ENCODE measurements around the gene SOX9. TPM values are rescaled to one million over a fixed set of nuclear protein-coding genes. Genes with fewer than 3 reads are reported as not detected.

SOX9 gene
- total RNA-seq, 1 donor from 2014 or later, result 23.8 TPM

- DNase-seq (ENCODE audit: low read depth), result no peak
- no peak overlapping the region for H3K4me3 ChIP-seq (ENCODE audit: low read depth, low read length)
- TF ChIP-seq CTCF (conservative IDR thresholded peaks at IDR 0.05; ENCODE audit: low read depth, low read length), result no peak
These were observed 25.6 kb downstream of the SOX9 start for GRCh38 chr17:72146371-72146770.

DNA sequence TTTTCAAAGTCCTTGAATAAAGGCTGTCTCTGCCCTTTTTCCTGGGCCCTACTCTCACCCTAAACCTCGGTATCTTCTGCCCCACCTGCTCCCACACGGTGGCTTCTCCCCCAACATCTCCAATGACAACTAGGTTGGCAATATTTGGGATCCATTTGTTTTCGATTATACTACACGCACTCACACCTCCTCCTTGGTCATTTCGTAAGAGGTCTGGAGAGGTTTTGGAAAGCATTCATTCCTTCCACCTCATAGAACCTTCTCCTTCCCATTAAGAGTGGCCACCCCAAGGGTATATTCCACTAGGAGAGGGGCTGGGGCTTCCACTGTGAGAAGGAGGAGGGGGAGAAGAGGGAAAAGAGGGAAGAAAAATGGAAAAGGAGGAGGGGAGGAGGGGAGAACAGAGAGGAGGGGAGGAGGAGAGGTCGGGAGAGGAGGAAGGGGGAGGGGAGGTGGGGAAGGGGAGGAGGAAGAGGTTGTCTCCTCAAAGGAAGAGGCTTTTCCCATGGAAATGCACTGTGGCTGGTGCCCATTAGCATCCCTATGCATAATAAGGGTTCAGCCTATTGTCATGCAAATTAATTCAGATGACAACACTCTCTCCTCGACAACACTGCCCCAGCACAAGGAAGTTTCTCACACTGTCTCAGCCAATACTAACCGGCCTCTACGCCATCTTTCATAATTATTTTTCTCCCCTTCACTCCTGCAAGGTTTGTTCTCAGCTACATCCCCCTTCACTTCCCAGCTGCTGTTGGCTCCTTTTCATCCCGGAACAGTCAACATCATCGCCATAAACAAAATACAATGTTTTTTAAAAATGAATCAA lies 30.0 kb downstream of the SOX9 start:
- no peak for TF ChIP-seq CTCF (conservative IDR thresholded peaks at IDR 0.05; ENCODE audit: low read depth, low read length)
- no peak for DNase-seq (ENCODE audit: low read depth)
- H3K4me3 ChIP-seq (ENCODE audit: low read depth, low read length), result no peak overlapping the region

DNA sequence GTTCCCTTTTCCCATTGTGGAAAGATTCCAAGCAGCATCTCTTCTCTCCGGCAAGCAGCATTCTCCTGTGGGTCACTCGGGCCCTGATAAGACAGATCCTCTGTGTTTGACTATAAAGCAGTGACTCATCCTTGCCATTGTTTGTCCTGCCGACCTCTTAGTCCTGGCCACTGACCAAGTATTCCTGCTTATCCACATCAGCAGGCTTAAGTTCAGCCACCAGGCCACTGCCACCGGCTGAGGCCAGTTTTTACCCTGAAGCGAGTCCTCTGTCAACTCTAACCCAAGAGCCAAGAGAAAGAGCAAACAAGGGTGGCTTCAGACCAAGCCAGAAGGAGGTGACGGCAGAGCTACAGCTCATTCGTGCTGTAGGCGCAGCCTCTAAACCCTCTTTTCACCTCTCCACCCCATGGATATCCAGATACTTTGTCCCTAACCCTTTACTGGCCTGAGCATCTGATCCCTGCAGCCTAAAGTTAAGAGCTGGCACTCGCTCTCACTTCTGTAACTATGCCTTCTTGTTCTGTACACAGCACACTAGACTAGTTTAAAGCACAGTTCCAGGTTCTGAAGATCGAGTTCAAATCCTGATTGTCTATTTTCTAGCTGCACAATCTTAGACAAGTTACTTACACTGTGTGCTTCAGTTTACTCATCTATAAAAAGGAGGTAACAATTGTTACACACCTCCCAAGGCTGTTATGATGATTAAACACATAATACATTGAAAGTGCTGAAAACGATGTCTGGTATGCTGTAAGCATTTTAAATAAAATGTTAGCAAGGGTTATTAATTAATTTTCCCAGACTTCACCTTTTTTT lies 31.0 kb downstream of the SOX9 start:
- no peak overlapping the region for H3K4me3 ChIP-seq (ENCODE audit: low read depth, low read length)
- no peak for TF ChIP-seq CTCF (conservative IDR thresholded peaks at IDR 0.05; ENCODE audit: low read depth, low read length)
- no peak for DNase-seq (ENCODE audit: low read depth)

GRCh38 chr17:72152387-72152929 lies 31.6 kb downstream of the SOX9 start:
- TF ChIP-seq CTCF (conservative IDR thresholded peaks at IDR 0.05; ENCODE audit: low read depth, low read length), result no peak
- H3K4me3 ChIP-seq (ENCODE audit: low read depth, low read length), result no peak overlapping the region
- no peak for DNase-seq (ENCODE audit: low read depth)

DNA sequence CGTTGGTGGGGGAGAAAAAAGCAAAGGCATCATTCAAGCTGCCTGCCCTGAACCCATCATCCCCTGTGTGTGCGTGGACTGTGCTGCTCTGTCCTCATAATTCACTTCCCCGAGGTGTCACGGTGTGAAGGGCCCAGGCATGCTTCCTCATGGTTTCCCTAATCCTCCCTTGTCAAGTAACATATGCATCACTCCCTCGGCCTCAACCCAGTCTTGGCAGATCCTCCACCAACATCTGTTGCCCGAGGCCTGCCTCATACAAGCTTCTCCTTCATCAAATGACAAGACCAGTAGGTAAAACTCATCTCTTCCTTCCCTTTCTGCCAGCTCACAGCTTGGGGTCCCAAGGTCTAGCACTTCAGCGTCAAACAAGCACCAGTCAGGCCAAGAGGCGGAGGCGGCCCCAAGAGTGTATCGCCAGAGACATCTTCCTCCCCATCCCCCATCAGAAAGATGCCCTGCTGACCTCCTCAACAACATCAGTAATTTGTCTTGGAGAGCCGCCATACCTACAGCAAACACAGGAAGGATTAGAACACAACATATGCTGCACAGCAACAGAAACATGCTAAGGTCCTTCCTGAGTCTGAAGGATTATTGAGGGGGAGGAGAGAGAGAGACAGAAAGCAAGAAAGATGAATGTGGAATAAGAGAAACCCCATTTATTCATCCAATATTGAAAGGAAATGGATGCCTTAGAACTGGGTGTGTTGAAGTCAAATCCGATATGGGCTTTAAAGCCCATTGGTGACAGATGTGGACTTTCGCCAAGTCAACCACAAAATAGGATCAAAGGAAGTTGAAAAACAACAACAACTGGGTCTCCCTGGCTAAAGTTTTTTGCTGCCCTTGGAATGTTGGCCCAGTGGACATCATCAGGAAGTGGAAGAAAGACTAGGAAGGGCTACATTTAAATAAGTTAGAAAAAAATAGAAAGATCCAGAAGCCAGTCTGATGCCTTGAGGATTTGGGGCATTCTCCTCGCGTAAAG lies 38.4 kb downstream of the SOX9 start:
- no peak for DNase-seq (ENCODE audit: low read depth)
- no peak overlapping the region for H3K4me3 ChIP-seq (ENCODE audit: low read depth, low read length)
- TF ChIP-seq CTCF (conservative IDR thresholded peaks at IDR 0.05; ENCODE audit: low read depth, low read length), result no peak

GRCh38 chr17:72162569-72162968 lies 41.7 kb downstream of the SOX9 start:
- TF ChIP-seq CTCF (conservative IDR thresholded peaks at IDR 0.05; ENCODE audit: low read depth, low read length), result no peak

More at GRCh38 chr17:72162569-72162968, 41.7 kb downstream of the SOX9 start:
- no peak for DNase-seq (ENCODE audit: low read depth)
- H3K4me3 ChIP-seq (ENCODE audit: low read depth, low read length), result no peak overlapping the region

Data from epithelial cell of proximal tubule (primary cell).